CD8-positive, alpha-beta memory T cell (primary cell): Measurements from ENCODE around the gene SGSH. TPM values are rescaled to one million over a fixed set of nuclear protein-coding genes. Genes with fewer than 3 reads are reported as not detected.

Experiments used
- CTCF ChIA-PET: fragments of 350-600 bp; sonication (Branson Sonifier 250); formaldehyde crosslinking; loops from one replicate; lab custom pipeline; 2021; ENCODE audit warnings: antibody characterized with exemption; lab: Charles Lee
- POLR2A ChIA-PET: fragments of 350-600 bp; sonication (Branson Sonifier 250); formaldehyde crosslinking; loops from one replicate; lab custom pipeline; 2021; ENCODE audit warnings: antibody characterized with exemption; lab: Charles Lee
- DNase-seq, 5 donors: peaks; one replicate each; pipeline versions ENCODE4 v3.0.0 to v3.0.0-alpha.2; 2020 to 2022; ENCODE audit warnings: mixed read lengths in 1 of 5
- H3K27ac ChIP-seq: one replicate; pipeline ENCODE4 v1.7.0; 2013; ENCODE audit warnings: low read depth, mild to moderate bottlenecking, low read length, moderate library complexity
- H3K27me3 ChIP-seq: 2 replicates; pipeline ENCODE4 v1.7.0; 2013; ENCODE audit warnings: low read length, mild to moderate bottlenecking; ENCODE audit not compliant: insufficient read depth, poor library complexity, severe bottlenecking
- H3K36me3 ChIP-seq: 2 replicates; pipeline ENCODE4 v1.7.0; 2013; ENCODE audit warnings: mild to moderate bottlenecking, low read length, moderate library complexity; ENCODE audit not compliant: insufficient read depth
- H3K4me1 ChIP-seq: 2 replicates; pipeline ENCODE4 v1.7.0; 2013; ENCODE audit warnings: mild to moderate bottlenecking, low read length, moderate library complexity; ENCODE audit not compliant: insufficient read depth
- H3K4me3 ChIP-seq: 2 replicates; pipeline ENCODE4 v1.7.0; 2013; ENCODE audit warnings: mild to moderate bottlenecking, low read length
- H3K9me3 ChIP-seq: 2 replicates; pipeline ENCODE4 v1.7.0; 2013; ENCODE audit warnings: mild to moderate bottlenecking, low read length
- H3K27ac Mint-ChIP-seq, 8 donors: one replicate each; pipeline ENCODE4 v1.8.0; 2020 to 2021; ENCODE audit warnings: mixed read lengths in 8 of 8, mild to moderate bottlenecking in 6 of 8, inconsistent platforms in 3 of 8, moderate library complexity in 3 of 8
- H3K27me3 Mint-ChIP-seq, 2 donors: one replicate each; pipeline ENCODE4 v1.8.0; 2020 to 2021; ENCODE audit warnings: mixed read lengths in 2 of 2, mild to moderate bottlenecking in 1 of 2, moderate library complexity in 1 of 2
- H3K36me3 Mint-ChIP-seq, 3 donors: one replicate each; pipeline ENCODE4 v1.8.0; 2020 to 2021; ENCODE audit warnings: mixed read lengths in 3 of 3, inconsistent platforms in 1 of 3, mild to moderate bottlenecking in 1 of 3
- H3K4me1 Mint-ChIP-seq, 3 donors: one replicate each; pipeline ENCODE4 v1.8.0; 2020 to 2021; ENCODE audit warnings: mixed read lengths in 3 of 3, inconsistent platforms in 1 of 3, mild to moderate bottlenecking in 1 of 3
- H3K4me3 Mint-ChIP-seq, 7 donors: one replicate each; pipeline ENCODE4 v1.8.0; 2020 to 2021; ENCODE audit warnings: mixed read lengths in 7 of 7, mild to moderate bottlenecking in 6 of 7, moderate library complexity in 4 of 7, inconsistent platforms in 2 of 7
- H3K9me3 Mint-ChIP-seq, 5 donors: one replicate each; pipeline ENCODE4 v1.8.0; 2020 to 2022; ENCODE audit warnings: mixed read lengths in 5 of 5, mild to moderate bottlenecking in 3 of 5, moderate library complexity in 2 of 5, inconsistent platforms in 1 of 5
- polyA plus RNA-seq: library from polyadenylated mRNA; unstranded; fragments of 300-500 nt; fragmentation: Illumina TruSeq; gene quantifications from one replicate; pipeline ENCODE4 v1.2.3, GENCODE V29; 2021
- total RNA-seq, 2 experiments: library from RNA; stranded (reverse); gene quantifications; one replicate each; pipeline ENCODE4 v1.2.3, GENCODE V29; 2021

SGSH gene
- total and polyA plus RNA-seq, 3 experiments from 2014 or later: 23.2 to 46.7 (median 27.2) TPM

- Mint-ChIP-seq H3K36me3 (no peaks in the 10 kb centered on the region), H3K4me1 (no peaks in the 10 kb centered on the region), H3K27ac (no peak overlapping the region), H3K27me3 (peaks cover 8 to 25% of the 10 kb centered on the region in 2 donors), H3K9me3 (no peaks in the 10 kb centered on the region), H3K4me3 (no peak overlapping the region)
- POLR2A ChIA-PET: no interaction called here
- Histone ChIP-seq H3K9me3 (no peaks in the 10 kb centered on the region), H3K27ac (no peak overlapping the region), H3K27me3 (no peaks in the 10 kb centered on the region), H3K36me3 (no peaks in the 10 kb centered on the region), H3K4me3 (no peak overlapping the region), H3K4me1 (no peaks in the 10 kb centered on the region)
- DNase-seq: no peak
- CTCF ChIA-PET: no interaction called here
These were observed 53.7 kb downstream of the SGSH start for GRCh38 chr17:80166446-80166845.

GRCh38 chr17:80164185-80164584 is 55.9 kb downstream of the SGSH start:
- Mint-ChIP-seq H3K36me3 (no peaks in the 10 kb centered on the region), H3K27ac (no peak overlapping the region), H3K27me3 (peaks cover 14 to 41% of the 10 kb centered on the region in 2 donors), H3K4me1 (no peaks in the 10 kb centered on the region), H3K9me3 (no peaks in the 10 kb centered on the region), H3K4me3 (no peak overlapping the region)
- DNase-seq: no peak
- H3K4me3 ChIP-seq: no peak overlapping the region
- H3K9me3 ChIP-seq: no peaks in the 10 kb centered on the region
- H3K27ac ChIP-seq: no peak overlapping the region
- ChIA-PET CTCF (interaction anchor here (0.7 kb wide), 1 partner anchor 666 kb away, joined by 3 read pairs; no protein-coding TSS in a partner anchor), POLR2A (no interaction called here)
- H3K36me3 ChIP-seq: no peaks in the 10 kb centered on the region
- H3K27me3 ChIP-seq: peaks cover 4% of the 10 kb centered on the region
- no peaks in the 10 kb centered on the region for H3K4me1 ChIP-seq

DNA sequence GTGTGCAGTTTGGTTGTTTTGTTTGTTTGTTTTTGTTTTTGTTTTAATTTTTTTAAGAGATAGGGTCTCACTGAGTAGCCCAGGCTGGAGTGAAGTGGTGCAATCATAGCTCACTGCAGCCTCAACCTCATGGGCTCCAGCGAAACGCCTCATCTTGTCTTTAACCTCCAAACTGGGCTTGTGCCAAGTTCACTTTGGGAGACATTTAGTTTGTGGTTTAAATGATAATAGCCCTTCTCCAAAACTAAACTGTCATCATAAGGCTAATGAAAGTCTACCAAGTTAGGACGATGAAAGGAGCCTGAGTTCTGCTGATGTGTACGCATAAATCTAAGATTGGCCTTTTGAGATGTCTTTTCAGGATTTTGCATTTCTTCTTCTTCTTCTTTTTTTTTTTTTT is 56.8 kb downstream of the SGSH start:
- ChIA-PET POLR2A (no interaction called here), CTCF (interaction anchor here (0.7 to 1.2 kb wide), 2 partner anchors 16 to 665 kb away, joined by 3 read pairs; no protein-coding TSS in a partner anchor)
- Histone ChIP-seq H3K4me1 (no peaks in the 10 kb centered on the region), H3K4me3 (no peak overlapping the region), H3K27me3 (peaks cover 4% of the 10 kb centered on the region), H3K9me3 (no peaks in the 10 kb centered on the region), H3K36me3 (no peaks in the 10 kb centered on the region), H3K27ac (no peak overlapping the region)
- Mint-ChIP-seq H3K9me3 (no peaks in the 10 kb centered on the region), H3K4me3 (no peak overlapping the region), H3K4me1 (no peaks in the 10 kb centered on the region), H3K27ac (no peak overlapping the region), H3K27me3 (peaks cover 14 to 42% of the 10 kb centered on the region in 2 donors), H3K36me3 (no peaks in the 10 kb centered on the region)
- DNase-seq: no peak

DNA sequence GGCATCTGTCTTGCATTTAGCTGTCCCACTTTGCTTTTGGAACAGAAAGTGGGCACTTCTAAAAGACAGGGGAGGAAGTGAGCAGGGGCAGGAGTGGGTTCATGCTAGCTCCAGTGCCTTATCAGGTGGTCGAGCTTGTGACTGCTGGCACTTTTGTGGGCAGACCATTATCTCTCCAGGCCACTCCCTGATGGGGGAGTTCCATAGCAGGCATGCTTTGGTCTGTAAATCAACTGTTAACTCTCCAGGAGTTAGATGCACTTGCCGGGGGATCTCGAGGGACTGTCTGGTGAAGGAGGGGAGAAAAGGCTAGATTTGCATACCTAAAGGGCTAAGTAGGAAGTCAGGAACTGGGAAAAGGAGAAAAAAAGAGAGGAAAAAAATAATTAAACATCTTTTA is 59.6 kb downstream of the SGSH start:
- POLR2A ChIA-PET: no interaction called here
- DNase-seq: no peak
- peaks cover 10 to 35% of the 10 kb centered on the region in 2 donors for H3K27me3 Mint-ChIP-seq

More for the DNA sequence above, 59.6 kb downstream of the SGSH start:
- Histone ChIP-seq H3K4me3 (no peak overlapping the region), H3K27ac (no peak overlapping the region), H3K9me3 (no peaks in the 10 kb centered on the region), H3K4me1 (no peaks in the 10 kb centered on the region), H3K27me3 (peaks cover 4% of the 10 kb centered on the region), H3K36me3 (no peaks in the 10 kb centered on the region)
- Mint-ChIP-seq H3K36me3 (peaks cover 0 to 6% (median 0%) of the 10 kb centered on the region in 3 donors), H3K4me1 (no peaks in the 10 kb centered on the region), H3K4me3 (no peak overlapping the region), H3K27ac (no peak overlapping the region), H3K9me3 (peaks cover 0 to 5% (median 4%) of the 10 kb centered on the region in 5 donors)
- CTCF ChIA-PET: no interaction called here

Other genes starting within 250 kb of the SGSH start
- 1 to 10 TPM; 3.5 to 4.3 TPM for gene TBC1D16, start 184.5 kb downstream of the SGSH start, total RNA-seq
- gene TBC1D16, start 184.5 kb downstream of the SGSH start, polyA plus RNA-seq: 0.33 TPM
- gene CCDC40, start 183.7 kb downstream of the SGSH start, total RNA-seq: 1 to 10 TPM; 3.6 to 4.3 TPM
- not detected for gene CCDC40, start 183.7 kb downstream of the SGSH start, polyA plus RNA-seq
- gene GAA, start 118.8 kb downstream of the SGSH start, total RNA-seq: 10 to 100 TPM; 30.5 to 31.0 TPM
- 13.7 TPM for gene GAA, start 118.8 kb downstream of the SGSH start, polyA plus RNA-seq
- 100 to 1,000 TPM; 174 to 181 TPM for gene EIF4A3, start 73.2 kb downstream of the SGSH start, total RNA-seq
- 77.6 TPM for gene EIF4A3, start 73.2 kb downstream of the SGSH start, polyA plus RNA-seq
- not detected for gene CARD14, start 50.3 kb downstream of the SGSH start, total RNA-seq
- gene CARD14, start 50.3 kb downstream of the SGSH start, polyA plus RNA-seq: not detected
- gene SLC26A11, start 94 bp upstream of the SGSH start, total RNA-seq: 10 to 100 TPM; 18.1 to 19.6 TPM
- gene SLC26A11, start 94 bp upstream of the SGSH start, polyA plus RNA-seq: 7.0 TPM
- 100 to 1,000 TPM; 184 to 185 TPM for gene RNF213, start 40.5 kb upstream of the SGSH start, total RNA-seq
- gene RNF213, start 40.5 kb upstream of the SGSH start, polyA plus RNA-seq: 75.7 TPM
- gene ENDOV, start 194.8 kb upstream of the SGSH start, total RNA-seq: 10 to 100 TPM; 12.4 to 16.8 TPM
- gene ENDOV, start 194.8 kb upstream of the SGSH start, polyA plus RNA-seq: 8.5 TPM